Measurements from ENCODE around the gene HDHD5.

- TF ChIP-seq CTCF (conservative IDR thresholded peaks at IDR 0.05; ENCODE audit: low read depth, low read length) (no peak), EZH2 (IDR thresholded peaks at IDR 0.05; ENCODE audit: borderline replicate concordance, low read depth, low read length, poor library complexity, severe bottlenecking) (no peak)
Observed at GRCh38 chr22:17117890-17118289, 41.2 kb downstream of the HDHD5 start.
